H9 (cell line): ENCODE measurements around the gene WDR37. TPM values are rescaled to one million over a fixed set of nuclear protein-coding genes. Genes with fewer than 3 reads are reported as not detected.
A peak's percentile ranks its signal among the peaks of the same experiment; 100 is the strongest.

Experiments
- DNase-seq: peaks from one replicate; pipeline ENCODE4 v3.0.0-alpha.2; 2017
- H2AFZ ChIP-seq: one replicate; pipeline ENCODE4 v1.6.1; 2013; ENCODE audit warnings: mild to moderate bottlenecking, low read length, control low read depth, moderate library complexity
- H2AK5ac ChIP-seq: 2 replicates; pipeline ENCODE4 v1.6.1; 2013; ENCODE audit warnings: low read length, control low read depth, mixed read lengths; ENCODE audit not compliant: insufficient read length
- H2BK120ac ChIP-seq: one replicate; pipeline ENCODE4 v1.6.1; 2013; ENCODE audit warnings: low read depth, mild to moderate bottlenecking, low read length, control low read depth, inconsistent platforms; ENCODE audit not compliant: poor library complexity, severe bottlenecking
- H2BK12ac ChIP-seq: 2 replicates; pipeline ENCODE4 v1.6.1; 2013; ENCODE audit warnings: low read length, control low read depth, mixed read lengths, low read depth; ENCODE audit not compliant: insufficient read length
- H2BK15ac ChIP-seq: 2 replicates; pipeline ENCODE4 v1.6.1; 2013; ENCODE audit warnings: low read depth, low read length, control low read depth
- H2BK20ac ChIP-seq: one replicate; pipeline ENCODE4 v1.6.1; 2013; ENCODE audit warnings: low read depth, mild to moderate bottlenecking, low read length, control low read depth, inconsistent platforms; ENCODE audit not compliant: poor library complexity, severe bottlenecking
- H2BK5ac ChIP-seq: 2 replicates; pipeline ENCODE4 v1.6.1; 2013; ENCODE audit warnings: low read length, control low read depth, mixed read lengths; ENCODE audit not compliant: insufficient read length
- H3K14ac ChIP-seq: 2 replicates; pipeline ENCODE4 v1.6.1; 2013; ENCODE audit warnings: low read length, control low read depth; ENCODE audit not compliant: insufficient read depth
- H3K18ac ChIP-seq: 2 replicates; pipeline ENCODE4 v1.6.1; 2013; ENCODE audit warnings: low read depth, mild to moderate bottlenecking, mixed read lengths, low read length, control low read depth; ENCODE audit not compliant: insufficient read length
- H3K23ac ChIP-seq: 2 replicates; pipeline ENCODE4 v1.6.1; 2013; ENCODE audit warnings: low read length, control low read depth, mixed read lengths, low read depth; ENCODE audit not compliant: insufficient read length
- H3K23me2 ChIP-seq: 2 replicates; pipeline ENCODE4 v1.6.1; 2013; ENCODE audit warnings: low read depth, mild to moderate bottlenecking, mixed read lengths, low read length, control low read depth; ENCODE audit not compliant: insufficient read length, poor library complexity, severe bottlenecking
- H3K27ac ChIP-seq: 2 replicates; pipeline ENCODE4 v1.5.1; 2013; ENCODE audit warnings: low read length, control low read depth, mixed read lengths, low read depth; ENCODE audit not compliant: insufficient read length
- H3K27me3 ChIP-seq: 2 replicates; pipeline ENCODE4 v1.6.1; 2013; ENCODE audit warnings: low read length, control low read depth, inconsistent platforms; ENCODE audit not compliant: insufficient read depth
- H3K4ac ChIP-seq: 2 replicates; pipeline ENCODE4 v1.6.1; 2013; ENCODE audit warnings: low read depth, mild to moderate bottlenecking, control low read depth, inconsistent platforms, low read length, moderate library complexity
- H3K4me1 ChIP-seq: 2 replicates; pipeline ENCODE4 v1.6.1; 2013; ENCODE audit warnings: low read length, control low read depth, inconsistent platforms; ENCODE audit not compliant: insufficient read depth
- H3K4me2 ChIP-seq: 2 replicates; pipeline ENCODE4 v1.6.1; 2013; ENCODE audit warnings: low read length, control low read depth, mixed read lengths; ENCODE audit not compliant: insufficient read length, insufficient read depth
- H3K56ac ChIP-seq: 2 replicates; pipeline ENCODE4 v1.6.1; 2013; ENCODE audit warnings: low read depth, mild to moderate bottlenecking, mixed read lengths, low read length, control low read depth; ENCODE audit not compliant: insufficient read length
- H3K79me1 ChIP-seq: 2 replicates; pipeline ENCODE4 v1.6.1; 2013; ENCODE audit warnings: low read depth, mild to moderate bottlenecking, moderate library complexity, low read length, control low read depth, inconsistent platforms; ENCODE audit not compliant: insufficient read depth, poor library complexity, severe bottlenecking
- H3K79me2 ChIP-seq: 2 replicates; pipeline ENCODE4 v1.6.1; 2013; ENCODE audit warnings: low read length, control low read depth, inconsistent platforms; ENCODE audit not compliant: insufficient read depth
- H3K9ac ChIP-seq: 2 replicates; pipeline ENCODE4 v1.6.1; 2013; ENCODE audit warnings: low read length, control low read depth, mixed read lengths; ENCODE audit not compliant: insufficient read length; ENCODE audit errors: extremely low read depth
- H3K9me3 ChIP-seq: one replicate; pipeline ENCODE4 v1.6.1; 2013; ENCODE audit warnings: low read depth, low read length, inconsistent platforms; ENCODE audit not compliant: control insufficient read depth
- H3T11ph ChIP-seq: one replicate; pipeline ENCODE4 v1.6.1; 2013; ENCODE audit warnings: mild to moderate bottlenecking, low read length, control low read depth, inconsistent platforms
- H4K20me1 ChIP-seq: one replicate; pipeline ENCODE4 v1.6.1; 2013; ENCODE audit not compliant: control insufficient read depth, insufficient read length, insufficient read depth
- H4K5ac ChIP-seq: 2 replicates; pipeline ENCODE4 v1.6.1; 2013; ENCODE audit warnings: low read depth, mild to moderate bottlenecking, mixed read lengths, low read length, control low read depth; ENCODE audit not compliant: insufficient read length
- H4K8ac ChIP-seq: replicated peaks from 2 replicates; pipeline ENCODE4 v1.6.1; 2013; ENCODE audit warnings: low read length, control low read depth, mixed read lengths, low read depth; ENCODE audit not compliant: insufficient read length
- H4K91ac ChIP-seq: 2 replicates; pipeline ENCODE4 v1.6.1; 2013; ENCODE audit warnings: low read depth, mild to moderate bottlenecking, moderate library complexity, mixed read lengths, low read length, control low read depth; ENCODE audit not compliant: insufficient read length
- H3K27ac Mint-ChIP-seq, 3 experiments: 2 replicates in 2 of 3; 3 replicates in 1 of 3; pipeline ENCODE4 v1.8.0; 2020 to 2021; ENCODE audit warnings: mixed read lengths in 3 of 3, mild to moderate bottlenecking in 1 of 3, moderate library complexity in 1 of 3
- H3K27me3 Mint-ChIP-seq: 2 replicates; pipeline ENCODE4 v1.8.0; 2021; ENCODE audit warnings: low read depth, mild to moderate bottlenecking, moderate library complexity, mixed read lengths
- H3K36me3 Mint-ChIP-seq, 3 experiments: 2 replicates in 2 of 3; 3 replicates in 1 of 3; pipeline ENCODE4 v1.8.0; 2020 to 2021; ENCODE audit warnings: low read depth in 3 of 3, mixed read lengths in 3 of 3; ENCODE audit not compliant: insufficient read depth in 1 of 3
- H3K4me1 Mint-ChIP-seq, 2 experiments: 2 replicates each; pipeline ENCODE4 v1.8.0; 2020; ENCODE audit warnings: mixed read lengths in 2 of 2
- H3K4me3 Mint-ChIP-seq, 2 experiments: 2 replicates in 1 of 2; 3 replicates in 1 of 2; pipeline ENCODE4 v1.8.0; 2020 to 2021; ENCODE audit warnings: mild to moderate bottlenecking in 2 of 2, mixed read lengths in 2 of 2, moderate library complexity in 1 of 2
- H3K9me3 Mint-ChIP-seq, 2 experiments: 2 replicates in 1 of 2; 3 replicates in 1 of 2; pipeline ENCODE4 v1.8.0; 2020; ENCODE audit warnings: mild to moderate bottlenecking in 2 of 2, mixed read lengths in 2 of 2, moderate library complexity in 1 of 2
- CTCF ChIP-seq: fragments of 200-600 bp; sonication (generic); conservative IDR thresholded peaks from 3 replicates; pipeline ENCODE4 v1.8.0; 2021; ENCODE audit warnings: antibody characterized with exemption, mild to moderate bottlenecking
- WGBS: extraction: QIAGEN DNeasy Blood & Tissue Kit; methylation state at CpG from one replicate; pipeline ENCODE4 v1.1.7; 2013; ENCODE audit warnings: missing lambda C conversion rate, low lambda C conversion rate, mixed read lengths; ENCODE audit not compliant: insufficient read length; ENCODE audit errors: extremely low coverage; 5-methylcytosine and 5-hydroxymethylcytosine counted together
- total RNA-seq: library from RNA; stranded (reverse); gene quantifications from 2 replicates; pipeline ENCODE4 v1.2.1, GENCODE V29; 2021

The WDR37 gene
- total RNA-seq, 1 experiment from 2014 or later = 13.1 TPM

- TF ChIP-seq CTCF = no peak
- Mint-ChIP-seq H3K27me3 (no peaks in the 10 kb centered on the region), H3K4me1 (peaks cover 34 to 37% of the 10 kb centered on the region in 2 experiments), H3K4me3 (peak within 1 kb of the TSS; percentile 93 to 96), H3K9me3 (no peaks in the 10 kb centered on the region; a peak in 2 of 5 replicates), H3K27ac (peak within 1 kb of the TSS; percentile 98 to 100 (median 99)), H3K36me3 (peaks cover 22 to 52% (median 49%) of the 10 kb centered on the region in 3 experiments)
- H3K79me2 ChIP-seq = peaks cover 33% of the 10 kb centered on the region
- H3K4me2 ChIP-seq = peak within 1 kb of the TSS; percentile 51
- H3K79me1 ChIP-seq = peaks cover 2% of the 10 kb centered on the region
- no peak within 1 kb of the TSS for H4K91ac ChIP-seq
- peak; percentile 99 for DNase-seq
- no peaks in the 10 kb centered on the region for H3K9me3 ChIP-seq
- no peaks in the 10 kb centered on the region for H3K27me3 ChIP-seq
- peaks cover 5% of the 10 kb centered on the region for H3K23me2 ChIP-seq
- H4K8ac ChIP-seq = no peak within 1 kb of the TSS
- H3K4me1 ChIP-seq = peaks cover 3% of the 10 kb centered on the region; the same call in 1 of the 2 replicates
- peak within 1 kb of the TSS; percentile 2 for H2BK5ac ChIP-seq
- H3K23ac ChIP-seq = no peak within 1 kb of the TSS
- no peak within 1 kb of the TSS for H2BK15ac ChIP-seq
- no peak within 1 kb of the TSS for H2BK120ac ChIP-seq
- peak within 1 kb of the TSS; percentile 4 for H4K5ac ChIP-seq
- peak within 1 kb of the TSS; percentile 78 for H3K18ac ChIP-seq
- H3K27ac ChIP-seq = peak within 1 kb of the TSS; percentile 59
- H3K4ac ChIP-seq = no peak within 1 kb of the TSS
- H3T11ph ChIP-seq = no peak within 1 kb of the TSS
- H3K14ac ChIP-seq = peak within 1 kb of the TSS; percentile 91; the same call in 1 of the 2 replicates
- WGBS = no CpG with 5 or more reads among the region's 83 CpGs
- H3K9ac ChIP-seq = peak within 1 kb of the TSS; percentile 73
- no peak within 1 kb of the TSS for H2BK20ac ChIP-seq
- no peak within 1 kb of the TSS for H2BK12ac ChIP-seq
- H4K20me1 ChIP-seq = no peaks in the 10 kb centered on the region
- H2AFZ ChIP-seq = no peak within 1 kb of the TSS
- no peak within 1 kb of the TSS for H3K56ac ChIP-seq
- H2AK5ac ChIP-seq = no peak within 1 kb of the TSS
Observed at GRCh38 chr10:1048732-1049424, 7.3 kb upstream of the WDR37 start, which contains the start of gene IDI1. IDI1 (minus strand) TSS chr10:1049119; CDS start chr10:1049003, 116 bp downstream.
